Activated CD8-positive, alpha-beta memory T cell treated with anti-CD3 and anti-CD28 coated beads, Interleukin-2, amount 10 ng/mL, durations not matched to agents 7 days and 5 days (primary cell): ENCODE results near the gene C17orf75. TPM values are rescaled to one million over a fixed set of nuclear protein-coding genes. Genes with fewer than 3 reads are reported as not detected.
"Not testable (repeated sequence)": the region's sequence is repeated elsewhere in the genome, so short reads cannot be mapped to it uniquely, and the experiment has no call there.

Experiments
- ATAC-seq: fragments of 150-1000 bp; cut with Tn5 transposase; one replicate; pipeline ENCODE4 v1.10.0; 2021; ENCODE audit warnings: moderate library complexity
- CTCF ChIA-PET: fragments of 350-600 bp; sonication (Branson Sonifier 250); formaldehyde crosslinking; loops from one replicate; lab custom pipeline; 2021; ENCODE audit warnings: antibody characterized with exemption; lab: Charles Lee
- DNase-seq: peaks from one replicate; pipeline ENCODE4 v3.0.0-alpha.2; 2020
- H3K27ac Mint-ChIP-seq: one replicate; pipeline ENCODE4 v1.8.0; 2021; ENCODE audit warnings: mild to moderate bottlenecking, mixed read lengths
- H3K27me3 Mint-ChIP-seq: one replicate; pipeline ENCODE4 v1.8.0; 2021; ENCODE audit warnings: mixed read lengths
- H3K36me3 Mint-ChIP-seq: one replicate; pipeline ENCODE4 v1.8.0; 2021; ENCODE audit warnings: mild to moderate bottlenecking, mixed read lengths
- H3K4me1 Mint-ChIP-seq: one replicate; pipeline ENCODE4 v1.8.0; 2021; ENCODE audit warnings: mixed read lengths
- H3K4me3 Mint-ChIP-seq: one replicate; pipeline ENCODE4 v1.8.0; 2021; ENCODE audit warnings: mild to moderate bottlenecking, moderate library complexity, mixed read lengths
- H3K9me3 Mint-ChIP-seq: one replicate; pipeline ENCODE4 v1.8.0; 2022; ENCODE audit warnings: low read depth, mixed read lengths
- total RNA-seq, 2 experiments: library from RNA; stranded (reverse); gene quantifications; one replicate each; pipeline ENCODE4 v1.2.3, GENCODE V29; 2021

The C17orf75 gene
- total RNA-seq = 10 to 100 TPM; 32.3 to 39.0 TPM

- H3K4me3 Mint-ChIP-seq = peak within 1 kb of the TSS; percentile 98
- CTCF ChIA-PET = interaction anchor here (0.6 to 1.1 kb wide), 3 partner anchors 9 to 102 kb away, joined by 3 read pairs; partner anchors contain the start of gene PSMD11
- no peaks in the 10 kb centered on the region for H3K9me3 Mint-ChIP-seq
- H3K27me3 Mint-ChIP-seq = no peaks in the 10 kb centered on the region
- H3K4me1 Mint-ChIP-seq = peaks cover 34% of the 10 kb centered on the region
- ATAC-seq (peak; percentile 89), DNase-seq (peak; percentile 87)
- peak within 1 kb of the TSS; percentile 88 for H3K27ac Mint-ChIP-seq
- peaks cover 13% of the 10 kb centered on the region for H3K36me3 Mint-ChIP-seq
Measured at GRCh38 chr17:32341857-32342602, at the start of gene C17orf75. TSS of gene C17orf75 (minus strand) at chr17:32342173. CDS start at chr17:32342139, 34 bp downstream.

GRCh38 chr17:32388613-32389459, 46.9 kb upstream of the C17orf75 start:
- H3K4me3 Mint-ChIP-seq = no peak overlapping the region
- H3K4me1 Mint-ChIP-seq = no peaks in the 10 kb centered on the region
- no peaks in the 10 kb centered on the region for H3K27me3 Mint-ChIP-seq
- peaks cover 12% of the 10 kb centered on the region for H3K36me3 Mint-ChIP-seq
- ATAC-seq (no peak), DNase-seq (no peak)
- CTCF ChIA-PET = no interaction called here
- H3K9me3 Mint-ChIP-seq = no peaks in the 10 kb centered on the region
- no peak overlapping the region for H3K27ac Mint-ChIP-seq

GRCh38 chr17:32388128-32388527, 46.2 kb upstream of the C17orf75 start:
- ATAC-seq, H3K4me3 Mint-ChIP-seq, CTCF ChIA-PET, DNase-seq, H3K9me3 Mint-ChIP-seq, H3K27ac Mint-ChIP-seq, H3K27me3 Mint-ChIP-seq, H3K4me1 Mint-ChIP-seq: not testable (repeated sequence)
- H3K36me3 Mint-ChIP-seq = peaks cover 11% of the 10 kb centered on the region

GRCh38 chr17:32386844-32387243, 44.9 kb upstream of the C17orf75 start:
- CTCF ChIA-PET = no interaction called here
- Mint-ChIP-seq H3K4me3 (no peak overlapping the region), H3K4me1 (no peaks in the 10 kb centered on the region), H3K36me3 (peaks cover 18% of the 10 kb centered on the region), H3K9me3 (no peaks in the 10 kb centered on the region), H3K27me3 (no peaks in the 10 kb centered on the region), H3K27ac (no peak overlapping the region)
- DNase-seq = no peak
- ATAC-seq = no peak

- no peak overlapping the region for H3K4me3 Mint-ChIP-seq
- H3K4me1 Mint-ChIP-seq = no peaks in the 10 kb centered on the region
- CTCF ChIA-PET = no interaction called here
- no peak for ATAC-seq
- H3K9me3 Mint-ChIP-seq = no peaks in the 10 kb centered on the region
- H3K27ac Mint-ChIP-seq = no peak overlapping the region
- DNase-seq = no peak
- peaks cover 21% of the 10 kb centered on the region for H3K36me3 Mint-ChIP-seq
- no peaks in the 10 kb centered on the region for H3K27me3 Mint-ChIP-seq
Measured at GRCh38 chr17:32385971-32386370, 44.0 kb upstream of the C17orf75 start.

GRCh38 chr17:32385121-32385520, 43.1 kb upstream of the C17orf75 start:
- Mint-ChIP-seq H3K4me1 (no peaks in the 10 kb centered on the region), H3K36me3 (peaks cover 23% of the 10 kb centered on the region), H3K27me3 (no peaks in the 10 kb centered on the region), H3K27ac (no peak overlapping the region), H3K4me3 (no peak overlapping the region), H3K9me3 (no peaks in the 10 kb centered on the region)
- DNase-seq = no peak
- ATAC-seq = no peak
- CTCF ChIA-PET = no interaction called here

- DNase-seq (no peak), ATAC-seq (no peak)
- no peak overlapping the region for H3K4me3 Mint-ChIP-seq
- no peaks in the 10 kb centered on the region for H3K27me3 Mint-ChIP-seq
- CTCF ChIA-PET = interaction anchor here (1.1 kb wide), 1 partner anchor 11 kb away, joined by 3 read pairs; no protein-coding TSS in a partner anchor
- no peak overlapping the region for H3K27ac Mint-ChIP-seq
- no peaks in the 10 kb centered on the region for H3K4me1 Mint-ChIP-seq
- H3K36me3 Mint-ChIP-seq = peaks cover 25% of the 10 kb centered on the region
- no peaks in the 10 kb centered on the region for H3K9me3 Mint-ChIP-seq
Measured at GRCh38 chr17:32383926-32384434, 42.0 kb upstream of the C17orf75 start.

- Mint-ChIP-seq H3K4me1 (peaks cover 2% of the 10 kb centered on the region), H3K36me3 (peaks cover 34% of the 10 kb centered on the region), H3K27ac (no peak overlapping the region), H3K9me3 (no peaks in the 10 kb centered on the region), H3K4me3 (no peak overlapping the region), H3K27me3 (no peaks in the 10 kb centered on the region)
- ATAC-seq = no peak
- CTCF ChIA-PET = no interaction called here
- no peak for DNase-seq
Measured at GRCh38 chr17:32382526-32383223, 40.7 kb upstream of the C17orf75 start.

- H3K4me3 Mint-ChIP-seq = no peak overlapping the region
- no peaks in the 10 kb centered on the region for H3K9me3 Mint-ChIP-seq
- H3K36me3 Mint-ChIP-seq = peaks cover 73% of the 10 kb centered on the region
- H3K27ac Mint-ChIP-seq = no peak overlapping the region
- DNase-seq = no peak
- CTCF ChIA-PET = interaction anchor here (0.8 to 1.7 kb wide), 2 partner anchors 19 to 117 kb away, joined by 4 to 5 read pairs; no protein-coding TSS in a partner anchor
- H3K27me3 Mint-ChIP-seq = no peaks in the 10 kb centered on the region
- ATAC-seq = no peak
- peaks cover 21% of the 10 kb centered on the region for H3K4me1 Mint-ChIP-seq
Measured at GRCh38 chr17:32370426-32370825, 28.5 kb upstream of the C17orf75 start.

GRCh38 chr17:32361270-32361669, 19.3 kb upstream of the C17orf75 start:
- Mint-ChIP-seq H3K9me3 (no peaks in the 10 kb centered on the region), H3K4me1 (peaks cover 37% of the 10 kb centered on the region), H3K36me3 (peaks cover 70% of the 10 kb centered on the region), H3K4me3 (no peak overlapping the region), H3K27me3 (no peaks in the 10 kb centered on the region), H3K27ac (no peak overlapping the region)
- ATAC-seq = no peak
- no peak for DNase-seq
- CTCF ChIA-PET = no interaction called here

GRCh38 chr17:32357615-32358014, 15.6 kb upstream of the C17orf75 start:
- CTCF ChIA-PET = no interaction called here
- Mint-ChIP-seq H3K27ac (no peak overlapping the region), H3K4me3 (no peak overlapping the region), H3K9me3 (no peaks in the 10 kb centered on the region), H3K36me3 (peaks cover 68% of the 10 kb centered on the region), H3K27me3 (no peaks in the 10 kb centered on the region), H3K4me1 (peaks cover 57% of the 10 kb centered on the region)
- no peak for DNase-seq
- ATAC-seq = no peak

GRCh38 chr17:32356750-32357149, 14.8 kb upstream of the C17orf75 start:
- no peak for ATAC-seq
- no peak for DNase-seq
- H3K36me3 Mint-ChIP-seq = peaks cover 67% of the 10 kb centered on the region
- H3K4me1 Mint-ChIP-seq = peaks cover 58% of the 10 kb centered on the region
- no peak overlapping the region for H3K4me3 Mint-ChIP-seq
- CTCF ChIA-PET = no interaction called here
- no peak overlapping the region for H3K27ac Mint-ChIP-seq
- H3K9me3 Mint-ChIP-seq = no peaks in the 10 kb centered on the region
- no peaks in the 10 kb centered on the region for H3K27me3 Mint-ChIP-seq

- H3K9me3 Mint-ChIP-seq = no peaks in the 10 kb centered on the region
- DNase-seq = no peak
- peaks cover 58% of the 10 kb centered on the region for H3K4me1 Mint-ChIP-seq
- H3K27me3 Mint-ChIP-seq = no peaks in the 10 kb centered on the region
- H3K36me3 Mint-ChIP-seq = peaks cover 69% of the 10 kb centered on the region
- CTCF ChIA-PET = no interaction called here
- ATAC-seq = no peak
- H3K27ac Mint-ChIP-seq = no peak overlapping the region
- no peak overlapping the region for H3K4me3 Mint-ChIP-seq
Measured at GRCh38 chr17:32356378-32356743, 14.4 kb upstream of the C17orf75 start.
